GM18951 (cell line): ENCODE results near the gene OSBPL1A.

Experiments
- POLR2A ChIP-seq: IDR thresholded peaks from 4 replicates; pipeline ENCODE4 v1.6.1; 2011; ENCODE audit warnings: mild to moderate bottlenecking; ENCODE audit not compliant: insufficient read length, insufficient read depth; ENCODE audit errors: extremely low read depth
- in situ Hi-C: fragments of 300-500 bp; cut with MboI; formaldehyde crosslinking; loops from one replicate; pipeline ENCODE4 v1.12.0; 2022; ENCODE audit warnings: low sequenced_read_pairs, mixed read lengths, inconsistent platforms; ENCODE audit not compliant: unreplicated experiment

OSBPL1A gene

DNA sequence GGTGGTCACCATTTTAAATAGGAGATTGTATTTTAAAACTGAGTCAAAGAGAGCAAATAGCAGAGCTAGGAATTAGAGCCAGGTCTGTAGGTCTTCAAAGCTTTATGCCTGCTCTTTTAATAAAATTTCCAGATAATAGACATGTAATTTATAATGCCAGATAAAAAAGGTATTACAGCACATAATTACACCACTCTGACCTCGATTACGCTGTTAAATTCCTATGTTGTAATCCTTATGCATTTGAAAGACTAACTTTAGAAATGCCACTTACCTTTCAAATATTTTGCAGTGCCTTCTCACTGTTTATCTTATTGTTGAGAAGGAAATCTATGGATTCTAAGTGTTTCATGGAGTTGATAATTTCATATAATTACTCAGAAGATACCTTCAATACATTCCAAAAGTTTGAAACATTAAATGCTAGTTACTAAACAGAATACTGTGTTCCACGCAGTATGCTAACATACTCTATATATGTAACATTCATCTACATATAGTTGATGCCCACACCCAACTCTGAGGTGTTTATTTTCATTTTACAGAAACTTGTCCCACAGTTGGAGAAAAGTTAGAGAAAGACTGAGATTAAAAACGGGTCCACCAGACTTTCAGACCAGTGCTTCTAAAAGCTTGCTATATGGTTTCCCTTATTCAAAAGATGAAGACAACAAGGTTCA, 120.0 kb downstream of the OSBPL1A start:
- no peak for TF ChIP-seq POLR2A
- in situ Hi-C loops: no loop called here

DNA sequence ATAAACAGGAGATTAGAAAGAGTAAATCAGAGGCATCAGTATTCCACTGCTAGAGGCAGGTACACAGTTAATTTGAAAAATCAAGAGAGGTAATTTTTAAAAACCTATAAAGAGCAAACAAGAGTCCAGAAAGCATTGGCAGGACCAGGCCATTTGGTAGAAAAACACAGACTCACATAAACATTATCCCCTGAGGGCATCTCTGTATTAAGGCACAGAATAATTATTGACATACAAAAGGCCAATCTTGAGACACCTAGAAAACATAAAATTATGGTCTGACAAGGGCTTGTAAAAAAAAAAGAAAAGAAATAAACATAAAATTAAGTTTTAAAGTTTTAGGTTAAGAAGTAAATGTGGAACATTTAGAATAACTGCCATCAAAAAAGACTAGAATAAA, 120.6 kb downstream of the OSBPL1A start:
- TF ChIP-seq POLR2A: no peak
- in situ Hi-C loops: no loop called here

DNA sequence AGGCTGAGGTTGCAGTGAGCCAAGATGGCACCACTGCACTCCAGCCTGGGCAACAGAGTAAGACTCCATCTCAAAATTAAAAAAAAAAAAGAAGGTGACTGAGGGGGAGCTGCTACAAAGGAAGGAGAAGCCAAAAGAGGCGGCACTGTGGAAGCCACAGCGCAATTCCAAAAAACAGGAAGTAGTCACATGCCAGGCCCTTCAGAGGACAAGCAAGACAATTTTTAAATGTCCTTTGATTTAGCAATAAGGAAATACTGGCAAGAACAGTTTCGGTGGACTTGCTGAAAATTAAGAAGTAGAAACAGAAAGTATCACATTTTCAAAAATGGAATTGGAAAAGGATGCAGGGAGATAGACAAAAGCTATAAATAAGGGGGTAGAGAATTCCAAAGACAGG, 122.8 kb downstream of the OSBPL1A start:
- in situ Hi-C loops: no loop called here
- TF ChIP-seq POLR2A: no peak

DNA sequence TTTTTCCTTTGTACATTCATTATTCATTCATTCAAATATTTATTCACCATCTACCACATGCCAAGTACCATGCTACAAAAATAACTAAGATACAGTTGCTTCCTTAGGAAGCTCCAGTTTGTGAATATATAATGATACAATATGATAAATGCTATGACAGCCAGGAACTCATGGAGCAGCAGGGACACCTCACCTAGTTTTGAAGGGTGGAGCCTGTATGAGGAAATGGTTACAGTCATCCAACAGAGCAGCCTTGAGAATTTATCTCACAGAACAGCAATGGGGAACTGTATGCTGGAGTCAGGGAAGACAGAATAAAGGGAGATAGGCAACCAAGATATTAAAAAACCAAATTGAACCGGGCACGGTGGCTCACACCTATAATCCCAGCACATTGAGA, 124.0 kb downstream of the OSBPL1A start:
- in situ Hi-C loops: no loop called here
- no peak for TF ChIP-seq POLR2A

DNA sequence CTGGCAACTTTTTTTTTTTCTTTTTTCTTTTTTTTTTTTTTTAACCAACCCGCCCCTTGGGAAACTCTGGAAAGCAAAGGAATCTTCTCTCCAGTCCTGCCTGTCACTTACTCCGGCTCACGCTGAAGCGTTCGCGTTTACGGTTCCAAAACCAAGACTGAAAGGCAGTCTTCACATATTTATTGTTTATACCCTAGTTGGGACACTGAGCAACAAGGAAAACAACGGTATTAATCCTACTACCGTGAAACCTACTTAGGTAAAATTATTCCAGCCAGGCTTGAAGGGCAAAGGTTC, 125.4 kb downstream of the OSBPL1A start:
- no peak for TF ChIP-seq POLR2A
- in situ Hi-C loops: no loop called here

DNA sequence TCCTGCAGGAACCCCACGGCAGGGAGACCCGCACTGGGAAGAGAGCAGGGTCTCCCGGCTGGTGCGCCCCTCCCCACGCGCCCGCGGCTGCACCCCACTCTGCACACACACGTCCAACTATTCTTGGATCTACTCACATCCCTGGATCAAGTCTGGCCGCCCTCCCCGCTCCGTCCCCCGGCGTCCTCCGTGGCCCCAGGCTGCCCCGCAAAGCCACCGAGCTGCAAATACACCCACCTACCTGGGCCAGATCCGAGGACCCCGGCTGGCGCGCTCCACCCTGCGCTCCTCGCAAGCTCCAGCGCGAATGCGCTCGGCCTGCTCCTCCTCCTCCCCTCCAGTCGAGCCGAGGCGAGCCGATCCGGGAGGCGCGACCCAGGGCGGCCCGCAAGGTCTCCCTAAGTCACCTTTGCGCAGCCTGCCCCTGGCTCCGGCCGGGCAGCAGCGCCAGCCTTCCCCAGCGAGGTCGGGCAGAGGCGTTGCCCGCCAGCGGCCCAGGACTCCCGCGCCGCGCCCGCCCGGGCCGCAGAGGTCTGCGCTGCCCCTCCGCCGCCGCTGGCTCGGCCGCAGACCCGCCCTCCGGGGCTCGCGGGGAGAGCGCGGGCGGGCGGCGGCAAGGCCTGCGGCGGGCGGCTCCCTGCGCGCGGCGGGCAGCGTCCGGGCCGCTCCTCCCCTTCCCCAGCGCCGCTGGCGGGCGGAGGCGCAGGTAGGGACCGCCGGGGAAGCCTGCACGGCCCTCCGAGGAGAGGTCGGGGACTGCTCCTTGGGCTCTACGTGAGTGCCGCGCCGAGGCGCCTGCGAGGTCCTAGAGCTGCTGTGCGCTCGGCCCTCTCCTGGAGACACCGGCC, 126.0 kb downstream of the OSBPL1A start:
- no peak for TF ChIP-seq POLR2A
- in situ Hi-C loops: no loop called here

DNA sequence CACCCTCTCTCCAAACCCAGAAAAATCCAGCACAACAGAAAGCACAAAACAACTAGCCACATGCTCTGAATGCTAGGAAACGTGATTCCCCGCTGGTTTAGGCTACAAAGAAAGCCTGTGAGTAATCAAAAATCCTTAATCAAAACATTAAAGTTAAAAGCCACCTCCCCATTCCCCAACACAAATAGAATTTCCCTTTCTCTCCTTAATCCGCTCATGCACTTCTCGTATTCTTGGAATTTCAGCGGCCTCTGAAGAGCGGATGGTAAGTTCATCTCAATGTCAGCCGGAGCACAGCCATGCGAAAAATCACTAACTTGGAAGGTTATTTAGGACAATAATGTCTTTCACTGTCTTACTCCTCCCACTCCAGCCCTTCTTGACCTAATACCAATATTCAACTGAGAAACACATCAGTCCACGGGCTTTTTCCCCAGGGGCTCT, 126.7 kb downstream of the OSBPL1A start:
- no peak for TF ChIP-seq POLR2A
- in situ Hi-C loops: no loop called here

DNA sequence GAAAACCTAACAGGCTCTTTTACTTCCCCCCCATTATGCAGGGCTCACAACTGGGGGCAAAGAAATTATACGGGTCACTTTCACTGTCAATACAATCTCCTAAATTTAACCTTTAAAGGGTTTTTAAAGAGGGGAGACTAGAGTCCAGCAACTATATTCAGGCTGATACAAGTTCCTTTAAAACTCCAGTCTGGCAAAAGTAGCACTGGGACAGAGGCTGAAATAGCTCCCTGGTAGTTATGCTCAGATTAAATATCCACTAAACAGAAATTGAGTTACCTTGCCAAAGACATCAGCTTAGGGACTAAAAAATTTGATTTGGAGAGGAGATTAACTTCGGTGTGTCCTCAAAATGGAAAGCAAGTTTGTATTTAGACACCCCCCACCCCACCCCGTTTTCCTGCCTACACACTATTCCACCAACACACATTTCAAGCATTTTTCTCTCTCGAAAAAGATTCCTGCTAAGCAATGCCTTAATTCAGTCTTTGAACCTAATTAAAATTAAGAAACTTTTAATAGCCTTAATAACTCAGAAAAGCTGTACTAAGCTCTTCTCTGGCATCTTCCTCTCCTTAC, 127.2 kb downstream of the OSBPL1A start:
- in situ Hi-C loops: no loop called here
- no peak for TF ChIP-seq POLR2A

DNA sequence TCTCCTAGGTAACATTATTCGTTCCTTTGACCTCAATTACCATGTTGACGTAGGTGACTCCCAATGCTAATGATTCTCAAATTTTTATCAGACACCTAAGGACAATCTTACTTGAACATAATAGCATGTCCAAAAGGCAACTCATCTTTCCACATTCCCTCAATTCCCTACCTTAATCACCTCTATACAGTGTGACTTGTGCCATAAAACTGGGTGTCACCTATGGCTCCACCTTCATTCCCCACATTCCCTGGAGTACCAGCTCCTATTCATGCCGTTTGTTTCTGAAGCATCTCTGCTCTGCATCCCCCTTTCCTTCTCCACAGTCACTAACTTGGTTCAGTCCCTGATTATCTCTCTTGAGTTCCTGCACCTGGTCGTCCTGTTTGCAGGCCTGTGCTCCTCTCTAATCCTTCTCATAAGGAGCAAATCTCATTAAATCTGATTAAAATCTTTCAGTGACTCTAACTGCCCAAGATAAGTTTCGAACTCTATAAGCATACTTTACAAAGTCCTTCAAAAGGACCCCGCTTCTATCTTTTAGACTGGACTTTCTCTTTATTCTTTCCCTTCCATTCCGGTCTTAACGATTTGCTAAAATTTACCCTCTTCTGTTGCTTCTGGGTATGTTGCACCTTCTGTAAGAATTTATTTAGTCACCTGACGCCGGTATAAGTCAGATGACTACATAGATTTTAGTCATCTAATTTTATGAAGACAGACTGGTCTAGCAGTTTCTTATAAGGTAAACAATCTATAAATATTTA, 128.7 kb downstream of the OSBPL1A start:
- no peak for TF ChIP-seq POLR2A
- in situ Hi-C loops: no loop called here

DNA sequence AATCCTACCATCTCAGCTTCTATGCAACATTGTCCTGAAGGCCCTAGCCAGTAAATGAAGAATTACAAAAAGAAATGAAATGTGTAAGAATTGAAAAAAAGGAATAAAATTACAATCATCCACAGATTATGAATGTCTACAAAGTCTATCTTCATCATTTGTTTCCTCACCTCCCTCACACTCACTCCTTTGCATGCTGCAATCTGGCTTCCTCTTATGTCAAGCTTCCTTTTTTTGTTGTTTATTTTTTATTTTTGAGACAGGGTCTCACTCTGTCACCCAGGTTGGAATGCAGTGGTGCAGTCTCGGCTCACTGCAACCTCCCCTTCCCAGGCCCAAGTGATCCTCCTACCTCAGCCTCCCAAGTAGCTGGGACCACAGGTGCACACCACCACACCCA, 129.7 kb downstream of the OSBPL1A start:
- TF ChIP-seq POLR2A: no peak
- in situ Hi-C loops: no loop called here

DNA sequence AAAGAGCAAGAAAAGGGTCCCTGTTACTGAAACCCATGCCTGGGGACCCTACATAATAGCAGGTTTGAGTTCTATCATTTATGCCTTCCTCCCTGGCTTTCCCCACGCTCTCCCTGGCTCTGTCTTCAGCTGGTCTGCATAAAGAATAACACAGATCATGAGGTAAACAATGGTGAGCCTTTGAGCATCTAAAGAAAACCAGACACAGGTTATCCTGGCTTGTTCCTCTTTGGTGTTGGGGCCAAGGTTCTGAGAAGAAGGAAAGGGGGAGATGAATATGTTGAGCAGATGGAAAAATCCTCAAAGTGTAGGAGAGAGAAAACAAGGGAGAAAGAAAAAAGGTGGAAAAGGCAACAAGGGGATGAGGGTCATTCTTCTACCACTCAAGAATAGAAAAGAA, 131.5 kb downstream of the OSBPL1A start:
- in situ Hi-C loops: no loop called here

DNA sequence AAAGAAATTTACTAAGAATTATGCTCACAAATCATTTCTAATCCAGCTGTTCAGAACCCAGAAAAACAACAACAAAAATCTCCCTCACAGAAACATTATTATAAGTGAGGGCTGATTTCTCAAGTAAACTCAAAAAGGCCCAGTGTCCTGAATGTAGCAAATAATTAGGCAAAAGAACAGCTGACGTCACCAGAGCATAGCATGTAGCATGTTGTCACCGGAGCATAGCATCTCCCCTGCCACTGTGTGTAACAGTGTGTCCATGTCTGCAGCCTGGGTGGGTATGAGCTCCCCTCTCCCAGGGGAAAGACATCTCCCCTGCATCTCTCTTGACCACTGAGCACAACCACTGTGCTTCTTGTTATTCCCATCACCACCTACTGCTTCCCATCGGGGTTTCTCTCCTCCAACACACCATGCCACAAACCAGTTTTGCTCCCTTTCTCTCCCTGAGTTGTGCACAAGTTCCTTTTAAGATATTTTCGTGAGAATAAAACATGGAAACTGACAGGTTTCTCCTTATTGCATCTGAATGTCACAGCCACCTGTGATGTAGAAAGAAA, 132.0 kb downstream of the OSBPL1A start:
- in situ Hi-C loops: no loop called here
- TF ChIP-seq POLR2A: no peak

More for the DNA sequence above, 131.5 kb downstream of the OSBPL1A start:
- no peak for TF ChIP-seq POLR2A

DNA sequence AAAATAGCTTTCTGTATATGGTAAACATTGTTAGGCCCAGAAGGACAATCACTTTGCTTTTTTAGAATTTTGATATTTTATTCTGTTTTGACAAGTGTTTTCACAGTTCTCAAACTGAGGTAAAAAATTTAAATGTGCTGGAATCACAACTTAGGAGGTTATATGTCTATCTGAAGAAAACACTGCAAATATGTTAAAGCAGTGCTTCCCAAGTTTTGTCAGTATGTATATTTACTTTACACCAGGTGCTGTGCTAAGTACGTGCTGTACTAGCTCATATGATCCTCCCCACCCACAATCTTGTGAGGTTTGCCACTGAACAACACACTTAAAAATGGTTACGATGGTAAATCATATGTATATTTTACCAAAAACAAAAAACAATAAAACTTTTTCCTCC, 134.6 kb downstream of the OSBPL1A start:
- in situ Hi-C loops: no loop called here
- TF ChIP-seq POLR2A: no peak
